ENCODE results near the gene PKHD1. TPM values are rescaled to one million over a fixed set of nuclear protein-coding genes. Genes with fewer than 3 reads are reported as not detected.

The PKHD1 gene
- total RNA-seq, 1 donor, result not detected

DNA sequence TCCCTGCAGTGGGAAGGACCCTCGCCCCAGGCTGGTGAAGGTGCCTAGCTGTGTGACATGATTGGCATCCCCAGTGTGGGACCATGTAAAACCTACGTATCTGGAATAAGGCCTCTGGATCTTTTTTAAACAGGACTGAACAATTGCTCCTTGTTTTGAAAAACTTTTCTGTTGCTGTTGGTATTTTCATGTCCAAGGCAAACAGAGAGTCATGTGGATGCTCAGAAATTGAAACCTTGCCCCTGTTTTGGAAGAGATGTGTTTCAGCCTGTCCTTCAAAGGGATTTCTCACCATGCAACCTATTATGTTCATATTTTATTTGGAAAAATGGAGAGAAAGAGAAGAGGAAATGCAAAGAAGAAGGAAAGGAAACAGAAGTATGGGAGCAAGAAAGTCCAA is 362.3 kb downstream of the PKHD1 start:
- TF ChIP-seq, protein P1, sequence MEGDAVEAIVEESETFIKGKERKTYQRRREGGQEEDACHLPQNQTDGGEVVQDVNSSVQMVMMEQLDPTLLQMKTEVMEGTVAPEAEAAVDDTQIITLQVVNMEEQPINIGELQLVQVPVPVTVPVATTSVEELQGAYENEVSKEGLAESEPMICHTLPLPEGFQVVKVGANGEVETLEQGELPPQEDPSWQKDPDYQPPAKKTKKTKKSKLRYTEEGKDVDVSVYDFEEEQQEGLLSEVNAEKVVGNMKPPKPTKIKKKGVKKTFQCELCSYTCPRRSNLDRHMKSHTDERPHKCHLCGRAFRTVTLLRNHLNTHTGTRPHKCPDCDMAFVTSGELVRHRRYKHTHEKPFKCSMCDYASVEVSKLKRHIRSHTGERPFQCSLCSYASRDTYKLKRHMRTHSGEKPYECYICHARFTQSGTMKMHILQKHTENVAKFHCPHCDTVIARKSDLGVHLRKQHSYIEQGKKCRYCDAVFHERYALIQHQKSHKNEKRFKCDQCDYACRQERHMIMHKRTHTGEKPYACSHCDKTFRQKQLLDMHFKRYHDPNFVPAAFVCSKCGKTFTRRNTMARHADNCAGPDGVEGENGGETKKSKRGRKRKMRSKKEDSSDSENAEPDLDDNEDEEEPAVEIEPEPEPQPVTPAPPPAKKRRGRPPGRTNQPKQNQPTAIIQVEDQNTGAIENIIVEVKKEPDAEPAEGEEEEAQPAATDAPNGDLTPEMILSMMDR (IDR thresholded peaks at IDR 0.05; ENCODE audit: insufficient read depth, low read length), result no peak
- H3K4me3 ChIP-seq (ENCODE audit: low read depth, low read length), result no peak overlapping the region
- DNase-seq (ENCODE audit: low read depth), result no peak

DNA sequence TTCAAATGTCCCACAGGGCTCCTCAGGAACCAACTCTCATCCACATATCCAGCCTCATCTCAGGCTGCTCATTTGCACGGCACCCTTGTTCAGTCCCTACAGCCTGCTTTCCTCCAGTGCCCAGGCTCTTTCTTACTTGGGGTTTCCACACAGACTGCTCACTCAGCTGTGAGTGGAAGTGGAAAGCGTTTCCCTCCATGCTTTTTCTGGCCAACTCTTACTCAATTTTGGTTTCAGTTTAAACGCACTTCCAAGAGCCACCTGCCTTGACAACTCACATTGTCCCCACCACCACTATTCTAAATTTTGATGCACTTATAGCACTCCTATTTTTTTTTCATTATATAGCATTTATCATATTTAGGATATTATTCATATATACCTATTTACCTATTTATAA is 367.1 kb downstream of the PKHD1 start:
- no peak for DNase-seq (ENCODE audit: low read depth)
- no peak overlapping the region for H3K4me3 ChIP-seq (ENCODE audit: low read depth, low read length)
- TF ChIP-seq, protein P1 (IDR thresholded peaks at IDR 0.05; ENCODE audit: insufficient read depth, low read length), result no peak

DNA sequence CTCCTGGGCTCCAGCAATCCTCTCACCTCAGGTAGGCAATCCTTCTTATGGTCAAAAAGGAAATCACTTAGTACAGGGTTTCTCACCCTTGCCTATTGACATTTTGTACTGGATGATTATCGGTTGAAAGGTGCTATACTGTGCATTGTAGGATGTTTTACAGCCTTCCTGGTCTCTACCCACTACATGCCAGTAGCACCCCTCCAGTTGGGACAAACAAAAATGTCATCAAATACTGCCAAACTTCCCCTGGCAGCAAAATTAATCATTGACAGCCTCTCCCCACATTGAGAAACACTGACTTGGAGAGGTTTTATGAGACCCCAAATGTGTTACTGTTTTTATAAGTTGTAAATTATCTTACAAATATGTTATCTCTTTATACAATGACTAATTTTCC is 368.1 kb downstream of the PKHD1 start:
- H3K4me3 ChIP-seq (ENCODE audit: low read depth, low read length), result no peak overlapping the region
- no peak for DNase-seq (ENCODE audit: low read depth)
- TF ChIP-seq, protein P1 (IDR thresholded peaks at IDR 0.05; ENCODE audit: insufficient read depth, low read length), result no peak

DNA sequence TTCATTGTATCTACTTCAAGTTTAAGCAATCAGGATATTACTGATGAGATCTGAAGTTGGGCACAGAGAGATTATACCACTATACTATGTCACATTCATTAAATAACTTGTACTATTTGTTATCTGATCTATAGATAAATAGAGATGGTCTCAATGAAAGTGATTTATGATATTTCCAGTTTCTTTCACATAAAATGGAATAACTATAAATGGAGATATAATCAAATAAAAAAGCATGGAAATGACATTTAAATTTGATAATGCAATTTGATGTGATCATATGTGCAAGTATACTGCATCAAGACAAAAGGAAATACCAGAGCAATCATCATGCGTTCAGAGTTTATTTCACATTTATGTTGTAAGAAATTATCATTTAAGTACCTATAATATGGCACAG is 368.9 kb downstream of the PKHD1 start:
- DNase-seq (ENCODE audit: low read depth), result no peak
- no peak overlapping the region for H3K4me3 ChIP-seq (ENCODE audit: low read depth, low read length)
- TF ChIP-seq, protein P1 (IDR thresholded peaks at IDR 0.05; ENCODE audit: insufficient read depth, low read length), result no peak

DNA sequence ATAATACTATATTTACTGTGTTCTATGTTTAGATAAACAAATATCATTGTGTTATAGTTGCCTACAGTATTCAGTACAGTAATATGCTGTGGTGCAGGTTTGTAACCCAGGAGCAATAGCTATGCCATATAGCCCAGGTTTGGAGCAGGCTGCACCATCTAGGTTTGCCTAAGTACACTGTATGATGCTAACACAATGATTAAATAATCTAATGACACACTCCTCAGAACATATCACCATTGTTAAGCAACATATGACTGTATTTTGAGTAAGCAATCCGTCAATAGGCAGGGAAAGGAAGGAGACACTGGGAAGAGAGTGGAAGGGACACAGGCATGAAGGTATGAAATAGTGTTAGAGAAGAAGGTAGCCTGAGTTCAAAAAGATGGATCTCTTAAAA is 369.9 kb downstream of the PKHD1 start:
- TF ChIP-seq, protein P1 (IDR thresholded peaks at IDR 0.05; ENCODE audit: insufficient read depth, low read length), result no peak

DNA sequence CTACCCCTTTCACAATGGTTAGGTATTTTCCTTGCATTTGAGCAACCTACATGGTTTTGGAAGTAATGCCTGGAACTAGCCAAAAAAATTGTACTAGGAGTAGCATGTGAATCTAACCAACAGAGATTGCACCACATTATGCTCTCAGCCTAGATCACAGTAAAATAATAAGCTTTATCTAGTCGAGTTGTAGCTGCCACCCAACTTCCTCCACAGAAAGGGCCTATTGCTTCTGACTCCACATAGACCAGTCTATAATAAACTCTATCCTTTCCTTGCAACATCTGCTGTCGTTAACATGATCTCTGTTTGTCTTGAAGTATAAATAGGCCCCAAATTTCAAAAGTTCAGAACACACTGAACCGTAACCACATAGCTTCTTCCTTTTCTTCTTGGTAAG is 375.5 kb downstream of the PKHD1 start:
- TF ChIP-seq, protein P1 (IDR thresholded peaks at IDR 0.05; ENCODE audit: insufficient read depth, low read length), result no peak
- no peak overlapping the region for H3K4me3 ChIP-seq (ENCODE audit: low read depth, low read length)
- DNase-seq (ENCODE audit: low read depth), result no peak

More for the DNA sequence above, 369.9 kb downstream of the PKHD1 start:
- no peak overlapping the region for H3K4me3 ChIP-seq (ENCODE audit: low read depth, low read length)
- DNase-seq (ENCODE audit: low read depth), result no peak

DNA sequence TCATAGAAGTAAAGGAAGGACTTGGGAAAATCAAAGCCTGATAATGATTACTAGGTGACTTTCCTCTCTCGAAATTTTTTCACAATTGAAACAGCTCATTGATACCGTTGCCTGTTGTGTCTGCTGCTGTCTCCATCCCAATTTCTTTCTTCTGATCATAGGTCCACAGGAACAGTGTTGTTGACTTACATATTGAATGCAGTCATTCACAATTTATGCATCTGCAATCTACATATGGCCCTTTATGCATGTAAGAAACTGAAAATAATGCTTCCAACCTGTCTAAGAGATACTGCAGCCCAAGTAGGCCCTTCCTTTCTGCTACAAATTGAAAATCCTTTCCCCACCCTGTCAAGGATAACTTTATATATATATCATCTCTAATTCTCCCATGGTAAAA is 381.3 kb downstream of the PKHD1 start:
- DNase-seq (ENCODE audit: low read depth), result no peak
- TF ChIP-seq, protein P1 (IDR thresholded peaks at IDR 0.05; ENCODE audit: insufficient read depth, low read length), result no peak
- no peak overlapping the region for H3K4me3 ChIP-seq (ENCODE audit: low read depth, low read length)

Measured in fibroblast of the aortic adventitia (primary cell).